Stimulated activated naive CD4-positive, alpha-beta T cell treated with Interleukin-2 at 50 U/mL for 16 hours (primary cell): ENCODE results near the gene JADE1.

ENCODE experiments used
- DNase-seq: peaks from one replicate; lab custom pipeline; 2025; lab: John Stamatoyannopoulos, UW

JADE1 gene

GRCh38 chr4:128810871-128811570 lies 1.5 kb downstream of the JADE1 start:
- DNase-seq, result peak; percentile 80

- DNase-seq, result peak; percentile 87
Observed at GRCh38 chr4:128811571-128812441, 2.3 kb downstream of the JADE1 start.

- DNase-seq, result peak; percentile 53
Observed at GRCh38 chr4:128812442-128813235, 3.1 kb downstream of the JADE1 start.

GRCh38 chr4:128813965-128814364 lies 4.5 kb downstream of the JADE1 start:
- no peak for DNase-seq

GRCh38 chr4:128818442-128818841 lies 8.9 kb downstream of the JADE1 start:
- no peak for DNase-seq

- DNase-seq, result no peak
Observed at GRCh38 chr4:128819082-128819742, 9.7 kb downstream of the JADE1 start.

GRCh38 chr4:128820671-128821070 lies 11.2 kb downstream of the JADE1 start:
- no peak for DNase-seq

- DNase-seq, result no peak
Observed at GRCh38 chr4:128821151-128821550, 11.7 kb downstream of the JADE1 start.

- no peak for DNase-seq
Observed at GRCh38 chr4:128823025-128823661, 13.6 kb downstream of the JADE1 start.

- no peak for DNase-seq
Observed at GRCh38 chr4:128825226-128825625, 15.7 kb downstream of the JADE1 start.

GRCh38 chr4:128827296-128827695 lies 17.8 kb downstream of the JADE1 start:
- no peak for DNase-seq

- no peak for DNase-seq
Observed at GRCh38 chr4:128830906-128831503, 21.5 kb downstream of the JADE1 start.

GRCh38 chr4:128831531-128832242 lies 22.2 kb downstream of the JADE1 start:
- no peak for DNase-seq

- DNase-seq, result no peak
Observed at GRCh38 chr4:128832243-128832625, 22.7 kb downstream of the JADE1 start.

- no peak for DNase-seq
Observed at GRCh38 chr4:128835498-128836222, 26.2 kb downstream of the JADE1 start.

GRCh38 chr4:128837198-128837597 lies 27.7 kb downstream of the JADE1 start:
- no peak for DNase-seq

GRCh38 chr4:128837679-128838078 lies 28.2 kb downstream of the JADE1 start:
- DNase-seq, result no peak

- DNase-seq, result no peak
Observed at GRCh38 chr4:128840711-128841318, 31.3 kb downstream of the JADE1 start.

- no peak for DNase-seq
Observed at GRCh38 chr4:128841402-128841801, 31.9 kb downstream of the JADE1 start.
